ENCODE data around the gene ADAMTSL2.

- TF ChIP-seq SYNCRIP (IDR thresholded peaks at IDR 0.05; ENCODE audit: insufficient read depth, low read depth, low read length) (no peak), MTA3 (CRISPR knock-in tag; IDR thresholded peaks at IDR 0.05) (no peak), BRF2 (CRISPR knock-in tag; IDR thresholded peaks at IDR 0.05) (no peak), FOXO4 (CRISPR knock-in tag; conservative IDR thresholded peaks at IDR 0.05) (no peak), CTCF (CRISPR knock-in tag; IDR thresholded peaks at IDR 0.05) (no peak), KDM3A (CRISPR knock-in tag; IDR thresholded peaks at IDR 0.05; ENCODE audit: low read depth) (no peak), ZFP37 (CRISPR knock-in tag; IDR thresholded peaks at IDR 0.05; ENCODE audit: borderline replicate concordance) (no peak), MAX (IDR thresholded peaks at IDR 0.05) (no peak), PHB2 (IDR thresholded peaks at IDR 0.05; ENCODE audit: partially characterized antibody) (no peak)
Observed at GRCh38 chr9:133494636-133495326, 39.7 kb upstream of the ADAMTSL2 start.
